Heart right ventricle (tissue), 16 donors: ENCODE results near the gene NFIL3. TPM values are rescaled to one million over a fixed set of nuclear protein-coding genes. Genes with fewer than 3 reads are reported as not detected.

ENCODE experiments used
- ATAC-seq, 8 donors: fragments of 200-7000 bp; cut with Tn5 transposase; one replicate each; pipeline ENCODE4 v1.9.1; 2020; ENCODE audit warnings: mild to moderate bottlenecking in 8 of 8, moderate library complexity in 8 of 8, moderate number of reproducible peaks in 1 of 8
- DNase-seq, 2 donors: peaks; one replicate each; pipeline ENCODE4 v3.0.0-alpha.2; 2020
- H3K27ac ChIP-seq, 10 donors: fragments of 200-600 bp; sonication (generic) in 2 of 10; one replicate each; pipeline versions ENCODE4 v1.5.0 to v1.8.0; 2020 to 2022; ENCODE audit warnings: mild to moderate bottlenecking in 3 of 10
- H3K27me3 ChIP-seq, 7 donors: fragments of 200-600 bp; one replicate each; pipeline ENCODE4 v1.8.0; 2021 to 2022; ENCODE audit warnings: mild to moderate bottlenecking in 2 of 7
- H3K36me3 ChIP-seq, 9 donors: fragments of 200-600 bp; sonication (generic) in 1 of 9; one replicate each; pipeline versions ENCODE4 v1.5.0 to v1.8.0; 2020 to 2022; ENCODE audit warnings: mild to moderate bottlenecking in 2 of 9
- H3K4me1 ChIP-seq, 9 donors: fragments of 200-600 bp; sonication (generic) in 1 of 9; one replicate each; pipeline versions ENCODE4 v1.5.0 to v1.8.0; 2020 to 2022; ENCODE audit warnings: mild to moderate bottlenecking in 4 of 9
- H3K4me3 ChIP-seq, 10 donors: fragments of 200-600 bp; sonication (generic) in 2 of 10; one replicate each; pipeline versions ENCODE4 v1.5.0 to v1.8.0; 2020 to 2022; ENCODE audit warnings: mild to moderate bottlenecking in 7 of 10, moderate library complexity in 2 of 10
- H3K9me3 ChIP-seq, 11 donors: fragments of 200-600 bp in 10 of 11; sonication (generic) in 2 of 11; one replicate each; pipeline versions ENCODE4 v1.5.0 to v1.8.0; 2013 to 2022; ENCODE audit warnings: mild to moderate bottlenecking in 2 of 11, control low read depth in 1 of 11, moderate library complexity in 1 of 11
- CTCF ChIP-seq, 9 donors: fragments of 200-600 bp; sonication (generic) in 2 of 9; IDR thresholded peaks; one replicate each; pipeline versions ENCODE4 v1.5.0 to v1.8.0; 2021 to 2022; ENCODE audit warnings: antibody characterized with exemption in 9 of 9, mild to moderate bottlenecking in 5 of 9, moderate library complexity in 1 of 9
- WGBS, 2 donors: extraction: QIAGEN DNeasy Blood & Tissue Kit; methylation state at CpG; one replicate each; pipeline ENCODE4 v1.1.7; 2013; ENCODE audit warnings: inconsistent platforms in 1 of 2; 5-methylcytosine and 5-hydroxymethylcytosine counted together
- intact Hi-C, 10 donors: fragments of 100-400 bp; cut with DNase I; formaldehyde crosslinking; loops; one replicate each; pipeline versions ENCODE4 v1.11.1 to v1.14.2; 2022
- polyA plus RNA-seq, 2 donors: library from polyadenylated mRNA; stranded (reverse); fragments of 200-250 nt; gene quantifications; one replicate each; pipeline ENCODE4 v1.2.3, GENCODE V29; 2013
- total RNA-seq, 10 donors: library from RNA; stranded (reverse); fragmentation: NEBNext Ultra II Directional in 3 of 10; extraction: Animal tissue kit (Norgen Biotek cat#: 25700) in 3 of 10; gene quantifications; one replicate each; pipeline versions ENCODE4 v1.2.1 to v1.2.4, GENCODE V29; 2021 to 2023
- donor health status: Arrhythmogenic right ventricular cardiomyopathy.
- donor health status: ischemic (EF 13 %, LVEDD 7.1; RV severe dilation, severe dysfunction).
- donor health status: healthy with polysubstance abuse.
- donor health status: DM: no; HTN: yes; CAD: no.
- donor health status: DM: no; HTN: no; CAD: no.
- donor health status: ischemic (EF 25% LVEDD 6.9; RV normal size, moderate dysfunction).
- donor health status: ischemic (EF 25% LVEDD 5.7; RV mildly dilated, moderate dysfunction).
- donor health status: healthy.
- donor health status: DM: yes; HTN: yes; CAD: no.
- donor health status: Ischemic cardiomyopathy.
- donor health status: ischemic (EF 35%, LVEDD 5.7; RV mildly dilated, moderate dysfunction).
- donor health status: nonischemic (EF 11% LVEDD 7.7; RV severe dilation, severe dysfunction).
- donor health status: DM: yes; HTN: yes; CAD: no.
- donor health status: PGD.
- donor health status: ischemic (EF 29% LVEDD 5.4; RV normal size, mild dysfunction).
- donor health status: nonischemic (EF 23%, LVEDD 6.1; RV moderate dilation, normal function).

Gene NFIL3
- total and polyA plus RNA-seq, 12 donors = 10.8 to 88.0 (median 26.9) TPM

- H3K27me3 ChIP-seq = no peaks in the 10 kb centered on the region
- intact Hi-C loops = loop anchor here in 2 of 10 donors (5.0 to 10.0 kb wide), 2 partner anchors 54 to 221 kb away; partner anchors contain the start of gene AUH (in 1 of the 2)
- 75 to 85% methylated on average over 4 of the region's 4 CpGs for WGBS, 2 donors
- peaks cover 0 to 93% (median 44%) of the 10 kb centered on the region in 9 donors for H3K4me1 ChIP-seq
- H3K27ac ChIP-seq = peak overlapping the region in 1 of 10 donors; percentile 63
- no peak for TF ChIP-seq CTCF (IDR thresholded peaks at IDR 0.05)
- no peaks in the 10 kb centered on the region for H3K36me3 ChIP-seq
- DNase-seq = no peak
- H3K4me3 ChIP-seq = no peak overlapping the region
- ATAC-seq = no peak
- H3K9me3 ChIP-seq = no peaks in the 10 kb centered on the region
Observed at GRCh38 chr9:91416096-91416712, 7.4 kb downstream of the NFIL3 start.

DNA sequence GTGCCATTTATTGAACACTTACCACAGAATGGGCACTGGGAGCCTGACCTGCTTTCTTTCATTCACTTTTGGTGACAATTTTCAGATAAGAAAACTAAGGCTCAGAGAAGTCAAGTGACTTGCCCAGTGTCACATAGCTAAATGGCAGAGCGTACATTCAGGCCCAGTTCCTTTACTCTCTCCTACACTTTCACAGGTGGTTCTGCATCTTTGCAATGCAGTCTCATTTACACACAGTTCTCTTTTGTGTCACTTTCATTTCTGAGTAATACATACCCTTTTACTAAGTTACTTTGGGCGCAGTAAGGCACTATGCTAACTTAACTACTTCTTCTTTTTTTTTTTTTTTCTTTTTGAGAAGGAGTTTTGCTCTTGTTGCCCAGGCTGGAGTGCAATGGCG is 8.3 kb downstream of the NFIL3 start:
- peak in 1 of 8 donors; percentile 42 for ATAC-seq
- intact Hi-C loops = loop anchor here in 2 of 10 donors (5.0 to 10.0 kb wide), 2 partner anchors 53 to 220 kb away; partner anchors contain the start of gene AUH (in 1 of the 2)
- Histone ChIP-seq H3K4me3 (no peak overlapping the region), H3K4me1 (peaks cover 0 to 96% (median 40%) of the 10 kb centered on the region in 9 donors), H3K36me3 (peaks cover 0 to 6% (median 4%) of the 10 kb centered on the region in 9 donors), H3K27me3 (no peaks in the 10 kb centered on the region), H3K9me3 (no peaks in the 10 kb centered on the region), H3K27ac (peak overlapping the region in 1 of 10 donors; percentile 63)
- TF ChIP-seq CTCF (IDR thresholded peaks at IDR 0.05) = no peak
- DNase-seq = no peak
- 94 to 96% methylated on average over 3 of the region's 3 CpGs for WGBS, 2 donors

DNA sequence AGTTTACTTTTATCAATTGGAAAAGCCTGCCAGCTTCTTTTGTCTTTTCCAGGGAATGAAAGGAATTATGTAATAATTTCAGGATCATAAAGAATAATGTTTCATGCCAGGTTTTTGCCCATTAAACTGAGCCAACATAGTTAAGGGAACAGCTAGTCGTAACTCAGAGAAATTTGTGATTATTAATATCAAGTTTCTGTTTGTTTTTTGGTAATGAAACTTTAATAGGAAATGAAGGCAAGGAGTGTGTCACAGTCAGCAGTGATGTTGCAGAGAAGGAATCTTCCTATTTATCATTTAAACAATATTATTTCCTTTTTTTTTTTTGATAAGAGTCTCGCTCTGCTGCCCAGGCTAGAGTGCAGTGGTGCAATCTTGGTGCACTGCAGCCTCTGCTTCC is 10.7 kb downstream of the NFIL3 start:
- Histone ChIP-seq H3K4me3 (no peak overlapping the region), H3K27ac (no peak overlapping the region), H3K27me3 (no peaks in the 10 kb centered on the region), H3K9me3 (no peaks in the 10 kb centered on the region), H3K36me3 (peaks cover 0 to 30% (median 15%) of the 10 kb centered on the region in 9 donors), H3K4me1 (peaks cover 0 to 87% (median 18%) of the 10 kb centered on the region in 9 donors)
- 86 to 90% methylated on average over 2 of the region's 2 CpGs for WGBS, 2 donors
- no peak for TF ChIP-seq CTCF (IDR thresholded peaks at IDR 0.05)
- ATAC-seq = no peak
- intact Hi-C loops = loop anchor here in 1 of 10 donors (10.0 kb wide), 1 partner anchor 218 kb away; no protein-coding TSS in a partner anchor
- DNase-seq = no peak

DNA sequence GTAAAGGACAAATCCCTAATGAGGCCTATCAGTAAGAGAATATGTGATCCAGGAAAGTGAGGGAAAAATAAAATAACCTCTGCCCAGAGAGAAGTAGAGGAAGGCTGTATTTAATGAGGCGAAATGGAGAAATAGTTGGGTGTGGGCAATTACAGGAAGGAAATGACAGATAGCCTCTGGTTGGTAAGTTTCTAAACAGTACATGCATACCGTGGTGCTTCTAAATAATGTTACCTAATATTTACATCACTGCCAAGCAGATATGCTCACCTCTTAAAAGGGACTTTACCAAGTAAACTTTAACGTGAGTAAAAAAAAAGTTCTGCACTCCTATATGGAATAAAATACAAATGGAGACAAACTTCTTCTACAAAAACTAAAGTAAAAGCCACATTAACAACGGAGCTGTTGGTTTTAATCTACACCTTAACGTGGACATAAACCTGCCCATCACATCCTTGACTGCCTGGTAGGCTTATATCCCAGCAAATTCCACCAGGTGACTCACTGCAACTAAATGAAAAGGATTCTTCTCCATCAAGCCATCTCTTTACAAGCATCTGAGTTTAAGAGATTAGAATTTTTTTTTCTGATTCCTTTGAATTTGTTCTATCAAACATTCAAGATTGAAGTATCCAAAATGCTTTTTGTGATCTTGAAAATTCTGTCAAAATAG is 12.4 kb downstream of the NFIL3 start:
- 60 to 66% methylated on average over 5 of the region's 5 CpGs for WGBS, 2 donors
- H3K4me3 ChIP-seq = no peak overlapping the region
- intact Hi-C loops = loop anchor here in 1 of 10 donors (10.0 kb wide), 1 partner anchor 216 kb away; no protein-coding TSS in a partner anchor
- peak in 1 of 8 donors; percentile 43 for ATAC-seq
- H3K36me3 ChIP-seq = peaks cover 0 to 39% (median 15%) of the 10 kb centered on the region in 9 donors
- no peak for TF ChIP-seq CTCF (IDR thresholded peaks at IDR 0.05)
- H3K9me3 ChIP-seq = no peaks in the 10 kb centered on the region
- no peaks in the 10 kb centered on the region for H3K27me3 ChIP-seq
- no peak for DNase-seq
- H3K27ac ChIP-seq = peak overlapping the region in 1 of 10 donors; percentile 62
- H3K4me1 ChIP-seq = peaks cover 0 to 76% (median 9%) of the 10 kb centered on the region in 9 donors
